NB4 (cell line): Measurements from ENCODE around the gene PYROXD2.

Experiments
- MYC ChIP-seq: IDR thresholded peaks from 2 replicates; pipeline ENCODE4 v1.6.1; 2011; ENCODE audit warnings: low read depth, low read length
- POLR2A ChIP-seq: IDR thresholded peaks from 2 replicates; pipeline ENCODE4 v1.6.1; 2011; ENCODE audit warnings: mild to moderate bottlenecking; ENCODE audit not compliant: insufficient read length; ENCODE audit errors: extremely low read depth
- TF ChIP-seq, protein P1 (sequence below): IDR thresholded peaks from one replicate; pipeline ENCODE4 v1.5.1; 2012; ENCODE audit warnings: low read depth, low read length
- TF ChIP-seq, protein P2 (sequence below): IDR thresholded peaks from 2 replicates; pipeline ENCODE4 v1.6.1; 2011; ENCODE audit warnings: low read depth, low read length

DNA sequence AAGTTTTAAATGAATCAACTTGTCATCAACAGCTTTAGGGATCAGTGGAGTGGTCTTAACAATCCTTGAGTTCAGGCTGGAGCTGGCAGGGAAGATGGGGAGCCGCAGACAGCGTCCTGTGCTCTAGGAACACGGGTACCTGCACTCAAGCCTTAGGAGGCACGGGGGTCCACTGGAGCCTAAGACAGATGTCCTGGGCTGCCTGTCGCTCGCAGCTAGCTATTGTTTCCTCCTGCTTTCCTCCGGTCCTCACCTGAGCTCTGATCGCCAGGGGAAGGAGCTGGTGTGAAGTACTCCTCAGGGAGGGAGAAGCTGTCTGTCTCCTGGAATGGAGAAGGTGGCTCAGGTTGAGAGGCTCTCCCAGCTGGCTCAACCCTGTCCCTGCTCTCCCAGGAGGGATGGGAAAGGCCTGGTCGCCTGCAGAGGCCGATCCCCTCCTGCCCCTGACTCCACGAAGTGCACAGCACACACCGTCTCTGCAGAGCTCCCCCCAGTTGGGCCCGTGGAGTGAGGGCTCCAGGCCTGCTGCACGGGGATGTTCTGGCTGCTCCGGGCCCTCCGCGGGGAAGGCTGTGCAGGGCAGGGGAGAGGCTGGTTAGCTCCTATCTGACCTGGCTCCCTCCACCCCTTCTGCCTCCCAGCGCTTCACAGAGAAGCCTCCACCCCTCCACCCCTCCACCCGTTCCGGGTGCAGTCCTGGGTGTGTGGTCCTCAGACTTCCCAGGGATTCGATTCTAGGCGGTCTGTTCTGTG is 14.5 kb upstream of the PYROXD2 start:
- TF ChIP-seq, protein P1, sequence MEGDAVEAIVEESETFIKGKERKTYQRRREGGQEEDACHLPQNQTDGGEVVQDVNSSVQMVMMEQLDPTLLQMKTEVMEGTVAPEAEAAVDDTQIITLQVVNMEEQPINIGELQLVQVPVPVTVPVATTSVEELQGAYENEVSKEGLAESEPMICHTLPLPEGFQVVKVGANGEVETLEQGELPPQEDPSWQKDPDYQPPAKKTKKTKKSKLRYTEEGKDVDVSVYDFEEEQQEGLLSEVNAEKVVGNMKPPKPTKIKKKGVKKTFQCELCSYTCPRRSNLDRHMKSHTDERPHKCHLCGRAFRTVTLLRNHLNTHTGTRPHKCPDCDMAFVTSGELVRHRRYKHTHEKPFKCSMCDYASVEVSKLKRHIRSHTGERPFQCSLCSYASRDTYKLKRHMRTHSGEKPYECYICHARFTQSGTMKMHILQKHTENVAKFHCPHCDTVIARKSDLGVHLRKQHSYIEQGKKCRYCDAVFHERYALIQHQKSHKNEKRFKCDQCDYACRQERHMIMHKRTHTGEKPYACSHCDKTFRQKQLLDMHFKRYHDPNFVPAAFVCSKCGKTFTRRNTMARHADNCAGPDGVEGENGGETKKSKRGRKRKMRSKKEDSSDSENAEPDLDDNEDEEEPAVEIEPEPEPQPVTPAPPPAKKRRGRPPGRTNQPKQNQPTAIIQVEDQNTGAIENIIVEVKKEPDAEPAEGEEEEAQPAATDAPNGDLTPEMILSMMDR = no peak
- no peak for TF ChIP-seq POLR2A
- TF ChIP-seq, protein P2, sequence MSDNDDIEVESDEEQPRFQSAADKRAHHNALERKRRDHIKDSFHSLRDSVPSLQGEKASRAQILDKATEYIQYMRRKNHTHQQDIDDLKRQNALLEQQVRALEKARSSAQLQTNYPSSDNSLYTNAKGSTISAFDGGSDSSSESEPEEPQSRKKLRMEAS = no peak
- no peak for TF ChIP-seq MYC
